GM10248 (cell line): ENCODE data around the gene HES5.

Source experiments
- CTCF ChIA-PET: fragments of 300-600 bp; sonication (Branson Sonifier 250); formaldehyde crosslinking; extraction: SDS; loops from one replicate; lab custom pipeline; 2021; ENCODE audit warnings: antibody characterized with exemption; lab: Yijun Ruan, JAX
- POLR2A ChIA-PET: fragments of 350-650 bp; sonication (Branson Sonifier 250); formaldehyde crosslinking; extraction: SDS; loops from one replicate; lab custom pipeline; 2020; ENCODE audit warnings: antibody characterized with exemption; lab: Yijun Ruan, JAX
- DNase-seq: peaks from one replicate; pipeline ENCODE4 v3.0.0; 2012; ENCODE audit errors: extremely low spot score
- TF ChIP-seq, protein P1 (sequence below): IDR thresholded peaks from 2 replicates; pipeline ENCODE4 v1.5.1; 2012; ENCODE audit warnings: mild to moderate bottlenecking, low read depth; ENCODE audit errors: extremely low read depth, missing control alignments, control extremely low read depth

Gene HES5

GRCh38 chr1:2505461-2505994 lies 24.5 kb downstream of the HES5 start:
- DNase-seq, result no peak
- POLR2A ChIA-PET, result no interaction called here
- CTCF ChIA-PET, result interaction anchor here (0.7 kb wide), 1 partner anchor 15 kb away, joined by 3 read pairs; no protein-coding TSS in a partner anchor
- TF ChIP-seq, protein P1, sequence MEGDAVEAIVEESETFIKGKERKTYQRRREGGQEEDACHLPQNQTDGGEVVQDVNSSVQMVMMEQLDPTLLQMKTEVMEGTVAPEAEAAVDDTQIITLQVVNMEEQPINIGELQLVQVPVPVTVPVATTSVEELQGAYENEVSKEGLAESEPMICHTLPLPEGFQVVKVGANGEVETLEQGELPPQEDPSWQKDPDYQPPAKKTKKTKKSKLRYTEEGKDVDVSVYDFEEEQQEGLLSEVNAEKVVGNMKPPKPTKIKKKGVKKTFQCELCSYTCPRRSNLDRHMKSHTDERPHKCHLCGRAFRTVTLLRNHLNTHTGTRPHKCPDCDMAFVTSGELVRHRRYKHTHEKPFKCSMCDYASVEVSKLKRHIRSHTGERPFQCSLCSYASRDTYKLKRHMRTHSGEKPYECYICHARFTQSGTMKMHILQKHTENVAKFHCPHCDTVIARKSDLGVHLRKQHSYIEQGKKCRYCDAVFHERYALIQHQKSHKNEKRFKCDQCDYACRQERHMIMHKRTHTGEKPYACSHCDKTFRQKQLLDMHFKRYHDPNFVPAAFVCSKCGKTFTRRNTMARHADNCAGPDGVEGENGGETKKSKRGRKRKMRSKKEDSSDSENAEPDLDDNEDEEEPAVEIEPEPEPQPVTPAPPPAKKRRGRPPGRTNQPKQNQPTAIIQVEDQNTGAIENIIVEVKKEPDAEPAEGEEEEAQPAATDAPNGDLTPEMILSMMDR, result no peak

GRCh38 chr1:2504949-2505272 lies 25.2 kb downstream of the HES5 start:
- ChIA-PET CTCF (no interaction called here), POLR2A (no interaction called here)
- no peak for DNase-seq
- TF ChIP-seq, protein P1, result no peak

DNA sequence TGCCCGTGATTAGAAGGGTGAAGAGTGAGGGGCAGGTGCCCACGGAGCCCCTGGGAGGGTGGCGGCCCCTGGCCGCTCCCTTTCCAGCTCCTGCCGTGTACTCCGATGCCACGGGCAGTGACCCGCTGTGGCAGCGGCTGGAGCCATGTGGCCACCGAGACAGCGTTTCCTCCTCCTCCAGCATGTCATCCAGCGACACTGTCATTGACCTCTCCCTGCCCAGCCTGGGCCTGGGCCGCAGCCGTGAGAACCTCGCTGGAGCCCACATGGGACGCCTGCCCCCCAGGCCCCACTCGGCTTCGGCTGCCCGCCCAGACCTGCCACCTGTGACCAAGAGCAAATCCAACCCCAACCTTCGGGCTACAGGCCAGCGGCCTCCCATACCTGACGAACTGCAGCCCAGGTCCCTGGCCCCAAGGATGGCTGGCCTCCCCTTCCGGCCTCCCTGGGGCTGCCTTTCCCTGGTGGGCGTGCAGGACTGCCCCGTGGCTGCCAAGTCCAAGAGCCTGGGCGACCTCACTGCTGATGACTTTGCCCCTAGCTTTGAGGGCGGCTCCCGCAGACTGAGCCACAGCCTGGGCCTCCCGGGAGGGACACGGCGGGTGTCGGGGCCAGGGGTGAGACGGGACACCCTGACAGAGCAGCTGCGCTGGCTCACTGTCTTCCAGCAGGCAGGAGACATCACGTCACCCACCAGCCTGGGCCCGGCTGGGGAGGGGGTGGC lies 25.7 kb downstream of the HES5 start:
- no peak for DNase-seq
- ChIA-PET POLR2A (no interaction called here), CTCF (no interaction called here)
- TF ChIP-seq, protein P1, result no peak

- TF ChIP-seq, protein P1, result no peak
- ChIA-PET POLR2A (interaction anchor here (0.9 kb wide), 1 partner anchor 42 kb away, joined by 3 read pairs; no protein-coding TSS in a partner anchor), CTCF (no interaction called here)
- DNase-seq, result no peak
Observed at GRCh38 chr1:2503554-2504224, 26.4 kb downstream of the HES5 start.

DNA sequence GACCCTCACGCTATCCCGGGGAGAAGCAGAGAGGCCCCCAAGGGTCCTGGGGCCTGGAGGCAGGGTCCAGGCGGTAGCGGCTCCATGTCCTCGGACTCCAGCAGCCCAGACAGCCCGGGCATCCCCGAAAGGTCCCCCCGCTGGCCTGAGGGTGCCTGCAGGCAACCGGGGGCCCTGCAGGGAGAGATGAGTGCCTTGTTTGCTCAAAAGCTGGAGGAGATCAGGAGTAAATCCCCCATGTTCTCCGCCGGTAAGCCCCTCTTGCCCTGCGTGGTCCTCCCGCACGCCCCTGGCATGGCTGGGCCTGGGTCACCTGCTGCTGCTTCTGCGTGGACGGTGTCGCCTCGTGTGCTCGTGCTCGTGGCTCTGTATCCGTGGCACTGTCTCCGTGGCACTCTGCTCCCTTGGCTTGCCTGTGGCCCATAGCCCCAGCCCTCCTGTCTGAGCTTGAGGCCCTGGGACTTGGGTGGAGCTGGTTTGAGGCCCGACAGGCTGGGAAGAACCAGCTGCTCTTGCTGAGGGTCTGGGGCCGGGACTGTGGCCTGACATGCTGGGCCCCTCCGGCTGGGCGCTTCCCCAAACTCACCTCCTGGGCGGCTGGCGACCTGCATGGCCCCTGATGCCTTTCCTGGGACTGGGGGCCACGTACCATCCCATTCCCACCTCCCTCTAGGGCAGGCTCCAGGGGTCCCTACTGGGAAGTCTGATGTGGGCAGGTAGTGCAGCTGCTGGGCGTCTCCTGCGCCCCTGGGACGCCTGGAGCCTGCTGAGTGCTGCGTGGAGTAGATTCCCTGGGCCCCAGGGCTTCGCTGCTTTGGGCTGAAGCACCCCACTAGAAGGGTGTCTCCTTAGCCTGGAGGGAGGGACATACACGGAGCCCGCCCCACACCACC lies 27.2 kb downstream of the HES5 start:
- POLR2A ChIA-PET, result interaction anchor here (0.9 kb wide), 1 partner anchor 43 kb away, joined by 3 read pairs; no protein-coding TSS in a partner anchor
- CTCF ChIA-PET, result no interaction called here
- DNase-seq, result no peak

DNA sequence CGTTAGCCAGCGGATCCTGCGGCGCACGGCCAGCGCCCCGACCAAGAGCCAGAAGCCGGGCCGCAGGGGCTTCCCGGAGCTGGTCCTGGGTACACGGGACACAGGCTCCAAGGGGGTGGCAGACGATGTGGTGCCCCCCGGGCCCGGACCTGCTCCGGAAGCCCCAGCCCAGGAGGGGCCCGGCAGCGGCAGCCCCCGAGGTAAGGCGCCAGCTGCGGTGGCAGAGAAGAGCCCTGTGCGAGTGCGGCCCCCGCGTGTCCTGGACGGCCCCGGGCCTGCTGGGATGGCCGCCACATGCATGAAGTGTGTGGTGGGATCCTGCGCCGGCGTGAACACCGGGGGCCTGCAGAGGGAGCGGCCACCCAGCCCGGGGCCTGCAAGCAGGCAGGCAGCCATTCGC lies 27.9 kb downstream of the HES5 start:
- TF ChIP-seq, protein P1, result no peak
- ChIA-PET POLR2A (no interaction called here), CTCF (no interaction called here)
- no peak for DNase-seq

More for the DNA sequence above, 27.2 kb downstream of the HES5 start:
- TF ChIP-seq, protein P1, result no peak
